ENCODE measurements around the gene EIF5.
"Not testable (repeated sequence)": the region's sequence is repeated elsewhere in the genome, so short reads cannot be mapped to it uniquely, and the experiment has no call there.

EIF5 gene

GRCh38 chr14:103339561-103339960 is 5.5 kb downstream of the EIF5 start:
- DNase-seq = no peak

- no peak for DNase-seq
Measured at GRCh38 chr14:103340480-103341212, 6.6 kb downstream of the EIF5 start.

GRCh38 chr14:103341250-103342129 is 7.5 kb downstream of the EIF5 start:
- no peak for DNase-seq

GRCh38 chr14:103343164-103343879 is 9.3 kb downstream of the EIF5 start:
- no peak for DNase-seq

- DNase-seq = no peak
Measured at GRCh38 chr14:103343905-103344797, 10.1 kb downstream of the EIF5 start.

GRCh38 chr14:103346286-103346685 is 12.2 kb downstream of the EIF5 start:
- DNase-seq = no peak

- DNase-seq = no peak
Measured at GRCh38 chr14:103347091-103347815, 13.2 kb downstream of the EIF5 start.

- DNase-seq = no peak
Measured at GRCh38 chr14:103348154-103348553, 14.1 kb downstream of the EIF5 start.

GRCh38 chr14:103349982-103350381 is 15.9 kb downstream of the EIF5 start:
- DNase-seq = no peak

GRCh38 chr14:103353362-103353761 is 19.3 kb downstream of the EIF5 start:
- DNase-seq = no peak

- DNase-seq = no peak
Measured at GRCh38 chr14:103354141-103354540, 20.1 kb downstream of the EIF5 start.

- no peak for DNase-seq
Measured at GRCh38 chr14:103356024-103356682, 22.1 kb downstream of the EIF5 start.

- not testable (repeated sequence) for DNase-seq
Measured at GRCh38 chr14:103357552-103357951, 23.5 kb downstream of the EIF5 start.

GRCh38 chr14:103360548-103360947 is 26.5 kb downstream of the EIF5 start:
- DNase-seq = no peak

- no peak for DNase-seq
Measured at GRCh38 chr14:103361867-103362266, 27.8 kb downstream of the EIF5 start.

- no peak for DNase-seq
Measured at GRCh38 chr14:103362780-103363179, 28.7 kb downstream of the EIF5 start.

GRCh38 chr14:103366741-103367140 is 32.7 kb downstream of the EIF5 start:
- DNase-seq = no peak

- DNase-seq = no peak
Measured at GRCh38 chr14:103367995-103368394, 34.0 kb downstream of the EIF5 start.

GRCh38 chr14:103370087-103370486 is 36.0 kb downstream of the EIF5 start:
- no peak for DNase-seq

GRCh38 chr14:103372017-103372416 is 38.0 kb downstream of the EIF5 start:
- DNase-seq = no peak

Data from NCI-H146 (cell line).